HG02981 (cell line): ENCODE data around the gene TUBA4A.

Experiments used
- ATAC-seq: cut with Tn5 transposase; IDR thresholded peaks from one replicate; pipeline ENCODE4 v1.9.1; 2021; ENCODE audit warnings: mild to moderate bottlenecking, moderate library complexity; ENCODE audit not compliant: unreplicated experiment

Gene TUBA4A

DNA sequence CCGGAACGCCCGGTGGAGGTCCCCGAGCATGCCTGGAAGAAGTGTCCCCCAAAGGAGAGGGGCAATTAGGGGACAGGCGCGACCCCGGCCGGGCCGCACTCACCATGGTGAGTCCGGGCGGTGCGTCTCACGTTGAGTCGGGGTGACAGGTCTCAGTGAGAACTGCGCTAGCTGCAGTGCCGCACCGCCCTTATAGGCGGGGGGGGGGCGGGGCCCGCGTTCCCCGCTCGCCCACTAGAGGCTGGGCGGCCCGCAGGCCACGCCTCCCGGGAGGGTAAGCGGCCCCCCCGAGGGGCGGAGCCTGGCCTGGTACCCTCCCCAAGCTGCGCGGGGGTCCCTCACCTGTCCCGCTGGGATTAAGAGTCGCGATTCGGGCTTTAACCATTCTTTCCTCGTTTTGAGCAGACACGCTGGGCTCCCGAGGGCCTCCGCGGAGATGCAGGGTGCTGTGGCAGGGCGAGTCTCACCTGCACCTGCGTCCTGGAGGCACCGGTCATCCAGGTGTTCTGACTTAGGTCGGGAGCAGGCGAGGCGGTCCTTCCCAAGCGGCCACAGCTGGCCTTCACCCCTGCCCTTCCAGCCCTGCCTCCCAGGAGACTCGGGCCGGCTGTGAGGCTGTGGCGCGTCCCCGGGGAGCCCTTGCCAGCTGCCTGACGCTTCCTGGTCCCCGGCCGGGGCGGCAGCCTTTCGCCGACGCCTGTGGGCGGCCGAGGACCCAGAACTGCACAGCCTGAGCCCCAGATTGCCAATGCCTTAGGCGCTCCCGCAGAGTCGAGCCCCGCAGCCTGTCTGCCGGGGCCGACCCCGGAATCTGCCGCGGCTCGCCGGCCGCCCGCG is at the start of gene TUBA4A:
TUBA4A (minus strand) TSS at position 166 of the 837 bp plus-strand sequence; CDS start at position 106, 60 bp downstream.
- peak; percentile 49 for ATAC-seq

DNA sequence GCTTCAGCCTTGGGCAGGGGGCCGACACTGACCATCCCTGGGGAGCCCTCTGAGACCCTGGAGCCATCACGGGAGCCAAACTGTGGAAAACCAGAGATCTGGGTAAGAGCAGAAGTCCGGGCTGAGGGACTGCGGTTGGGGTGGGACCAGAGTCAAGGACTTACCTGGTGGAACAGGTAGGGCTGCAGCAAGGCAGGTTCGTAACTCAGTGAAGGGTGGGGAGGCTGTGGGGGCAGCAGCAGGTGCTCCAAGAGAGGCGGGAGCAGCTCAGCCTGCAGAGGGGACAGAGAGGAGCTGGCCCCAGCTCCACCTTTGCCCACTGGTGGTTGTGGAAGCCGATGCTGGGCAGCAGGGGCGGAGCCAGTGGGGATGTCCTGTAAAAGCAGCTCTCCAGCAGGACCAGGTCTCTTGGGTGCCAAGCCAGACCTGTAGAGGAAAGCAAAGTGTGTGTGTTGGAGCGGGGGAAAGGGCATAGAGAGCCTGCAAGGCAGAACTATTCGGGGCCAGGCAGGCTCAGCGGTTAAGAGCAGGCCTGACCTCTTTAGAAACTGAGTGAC is 48.8 kb upstream of the TUBA4A start:
- ATAC-seq: no peak

DNA sequence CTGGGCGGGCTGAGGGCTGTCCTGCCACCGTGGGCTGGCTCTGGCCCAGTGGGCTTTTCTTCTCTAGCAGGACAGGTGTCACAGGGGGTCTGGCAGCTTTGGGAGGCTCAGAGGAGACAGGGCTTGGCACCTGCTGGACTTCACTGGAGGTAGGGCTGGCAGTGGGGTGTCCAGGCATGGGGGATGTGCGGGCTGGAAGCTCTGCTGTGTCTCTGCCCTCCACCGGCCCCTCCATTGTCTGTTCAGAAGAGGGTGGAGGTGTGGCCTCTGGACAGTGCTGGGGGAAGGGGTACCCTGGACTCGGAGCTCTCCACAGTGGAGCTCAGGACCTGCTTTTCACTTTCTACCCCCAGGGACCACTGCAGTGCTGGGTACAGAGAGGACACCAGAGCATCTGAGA is 46.3 kb upstream of the TUBA4A start:
- no peak for ATAC-seq

DNA sequence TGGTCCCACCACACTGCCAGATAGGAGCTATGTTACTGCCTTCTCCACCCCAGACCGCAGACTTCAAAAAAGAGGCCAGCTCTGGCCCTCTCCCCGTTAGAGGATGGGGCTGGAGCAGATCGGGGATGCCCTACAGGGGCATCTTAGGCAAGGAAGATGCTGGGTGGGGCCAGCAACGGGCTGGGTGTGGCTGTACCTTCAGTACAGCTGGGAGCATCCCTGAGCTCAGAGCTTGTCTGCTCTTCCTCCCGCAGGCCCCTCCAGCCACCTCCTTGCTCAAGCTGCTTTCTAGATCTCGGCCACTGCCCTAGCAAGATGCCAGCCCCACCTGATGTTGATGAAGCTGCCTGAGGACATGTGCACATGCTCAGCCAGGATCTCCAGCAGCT is 45.6 kb upstream of the TUBA4A start:
- ATAC-seq: no peak

DNA sequence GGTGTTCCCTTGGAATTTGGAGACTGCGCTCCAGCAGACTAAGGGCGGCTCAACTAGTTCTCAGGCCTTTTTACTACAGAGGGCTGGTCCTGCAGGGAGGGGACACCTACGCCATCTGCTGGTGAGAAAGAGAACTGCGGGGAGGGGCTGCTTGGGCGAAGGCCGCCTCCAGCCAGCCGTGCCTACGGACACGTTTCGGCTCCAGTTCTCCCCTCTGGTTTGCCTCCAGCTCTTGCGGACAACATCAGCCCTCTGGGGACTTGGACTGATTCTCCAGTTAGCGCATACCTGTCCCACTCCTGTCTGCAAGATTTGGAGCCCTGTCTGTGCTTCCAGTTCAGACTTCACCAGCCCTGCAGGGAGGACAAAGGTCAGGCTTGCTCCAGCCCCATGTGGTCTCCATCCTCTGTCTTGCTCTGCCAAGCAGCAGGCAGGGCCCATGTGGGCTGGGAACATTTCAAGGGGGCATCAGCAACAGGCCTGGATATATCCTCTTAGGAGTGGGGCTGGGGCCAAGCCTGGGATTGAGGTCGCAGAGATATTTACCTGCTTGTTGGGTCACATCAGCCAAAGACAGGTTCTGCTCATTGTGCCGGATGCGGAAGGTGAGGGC is 45.1 kb upstream of the TUBA4A start:
- peak; percentile 46 for ATAC-seq

DNA sequence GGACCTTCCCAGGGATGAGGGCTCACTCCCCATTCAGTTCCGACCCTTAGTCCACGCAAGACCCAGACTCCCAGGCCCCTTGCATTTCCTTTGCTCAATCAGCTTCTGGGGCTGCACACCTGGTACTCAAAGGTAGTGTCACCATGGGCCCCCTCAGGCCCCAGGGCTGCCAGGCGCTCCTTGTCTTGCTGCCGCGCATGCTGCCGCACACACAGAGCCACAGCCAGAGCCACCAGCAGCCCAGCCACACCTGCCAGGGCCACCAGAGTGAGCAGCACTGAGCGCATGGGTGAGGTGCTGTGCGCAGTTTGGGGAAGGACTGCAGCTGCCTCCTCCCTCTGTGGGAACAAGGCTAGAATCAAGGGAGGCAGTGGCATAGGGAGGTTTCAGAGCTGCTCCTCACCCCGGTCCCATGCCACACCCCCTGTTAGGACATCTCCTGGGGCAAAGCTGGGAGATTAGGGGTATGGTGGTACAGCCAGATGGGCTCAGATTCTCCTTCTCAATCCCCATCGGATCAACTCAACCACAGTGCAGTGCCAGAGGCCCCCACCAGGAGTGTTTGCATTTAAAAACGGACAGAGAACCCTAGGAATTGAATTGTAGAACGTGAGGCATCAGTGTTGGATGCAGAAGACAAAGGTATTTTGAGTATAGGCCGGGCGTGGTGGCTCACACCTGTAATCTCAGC is 44.2 kb upstream of the TUBA4A start:
- ATAC-seq: no peak

DNA sequence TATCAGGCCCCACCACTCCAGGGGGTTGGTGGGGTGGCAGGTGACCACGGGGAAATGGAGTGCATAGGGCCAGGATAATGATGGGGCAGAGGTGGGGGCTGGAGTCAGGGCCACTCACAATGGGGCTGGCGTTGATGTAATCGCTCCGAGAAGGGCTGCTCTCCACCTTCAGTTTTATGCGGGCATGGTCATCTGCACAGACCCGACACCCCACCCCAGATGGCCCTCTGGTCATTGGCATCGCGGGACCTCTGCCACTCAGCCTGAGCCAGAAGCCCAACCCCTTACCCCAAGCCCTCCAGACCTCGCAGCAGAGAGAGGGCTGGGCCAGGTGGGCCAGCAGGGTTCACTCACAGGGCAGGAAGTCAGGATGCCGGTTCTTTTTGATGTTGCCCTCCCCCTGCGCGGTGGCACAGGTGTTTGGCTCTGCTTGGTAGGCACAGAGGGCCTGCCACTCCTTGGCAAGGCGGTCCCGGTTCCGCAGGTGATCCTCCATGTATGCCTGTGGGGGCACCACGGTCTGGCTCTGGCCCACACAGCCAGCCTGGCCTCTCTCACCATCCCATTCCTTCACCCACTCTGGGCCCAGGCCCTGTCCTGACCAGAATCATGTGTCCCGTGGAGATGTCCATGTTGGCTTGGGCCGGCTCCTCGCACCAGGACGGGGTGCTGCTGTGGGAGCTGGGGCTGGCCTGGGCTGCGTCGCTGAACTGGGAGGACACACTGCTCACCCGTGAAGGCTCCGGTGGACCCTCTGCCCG is 43.1 kb upstream of the TUBA4A start:
- no peak for ATAC-seq

DNA sequence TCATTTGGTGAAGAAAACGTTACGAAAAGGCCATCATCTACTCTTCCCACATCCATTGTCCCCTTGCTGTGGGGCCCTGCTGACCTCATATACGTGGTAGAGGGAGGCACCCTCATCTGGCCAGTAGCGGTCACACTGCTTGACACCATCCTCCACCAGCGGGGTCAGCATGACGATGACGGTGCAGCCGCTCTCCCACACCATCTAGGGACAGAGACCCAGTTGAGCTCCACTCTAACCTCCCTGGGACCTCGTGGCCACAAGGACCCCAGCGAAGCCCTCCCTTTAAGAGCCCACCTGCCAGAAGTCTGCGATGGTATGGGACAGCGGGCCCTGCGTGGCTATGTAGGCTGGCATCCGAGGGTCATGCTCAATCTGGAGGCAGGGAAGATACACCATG is 42.4 kb upstream of the TUBA4A start:
- ATAC-seq: no peak

DNA sequence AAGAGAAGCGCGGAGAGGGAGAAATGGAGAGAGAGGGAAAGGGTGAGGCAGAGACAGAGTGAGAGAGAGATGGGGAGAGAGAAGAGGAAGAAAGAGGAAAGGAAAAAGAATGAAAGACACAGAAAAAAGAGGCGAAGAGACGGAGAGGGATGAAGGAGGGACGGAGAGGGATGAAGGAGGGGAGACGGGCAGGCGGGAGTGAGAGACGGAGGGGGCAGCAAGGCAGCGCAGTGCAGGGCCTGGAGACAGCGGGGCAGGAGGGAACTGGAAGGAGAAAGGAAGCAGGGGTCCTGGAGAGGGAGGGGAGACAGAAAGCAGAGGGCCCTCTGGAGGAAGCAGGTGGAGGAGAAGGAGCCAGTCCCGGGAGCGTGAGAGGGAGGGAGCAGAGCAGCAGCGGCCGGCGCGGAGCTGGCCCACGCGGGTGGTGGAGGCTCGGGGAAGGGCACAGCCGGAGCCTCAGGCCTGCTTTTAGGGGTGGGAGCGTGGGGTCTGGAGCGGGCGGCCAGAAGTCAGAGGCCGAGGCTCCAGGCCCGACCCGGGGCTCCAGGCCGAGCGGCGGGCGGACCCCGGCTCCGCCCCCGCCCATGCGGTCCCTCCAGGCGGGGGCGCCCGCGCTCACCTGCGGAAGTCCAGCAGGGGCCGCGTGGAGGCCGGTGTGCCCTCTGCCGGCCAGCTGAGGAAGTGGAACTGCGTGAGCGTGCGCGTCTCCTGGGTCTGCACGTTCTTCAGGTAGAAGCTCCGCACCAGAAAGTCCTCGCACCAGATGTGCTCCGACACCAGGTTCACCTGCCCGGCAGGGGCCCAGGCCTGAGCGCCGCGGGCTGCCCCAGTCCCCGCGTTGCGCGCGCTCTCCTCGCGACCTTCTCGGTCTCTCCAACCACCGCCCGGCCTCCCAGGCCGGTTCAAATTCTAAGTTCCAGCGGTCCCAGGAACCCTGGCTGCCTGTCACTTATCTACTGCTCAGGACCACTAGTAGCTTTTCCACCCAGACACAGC is 40.9 kb upstream of the TUBA4A start:
- peak; percentile 90 for ATAC-seq

DNA sequence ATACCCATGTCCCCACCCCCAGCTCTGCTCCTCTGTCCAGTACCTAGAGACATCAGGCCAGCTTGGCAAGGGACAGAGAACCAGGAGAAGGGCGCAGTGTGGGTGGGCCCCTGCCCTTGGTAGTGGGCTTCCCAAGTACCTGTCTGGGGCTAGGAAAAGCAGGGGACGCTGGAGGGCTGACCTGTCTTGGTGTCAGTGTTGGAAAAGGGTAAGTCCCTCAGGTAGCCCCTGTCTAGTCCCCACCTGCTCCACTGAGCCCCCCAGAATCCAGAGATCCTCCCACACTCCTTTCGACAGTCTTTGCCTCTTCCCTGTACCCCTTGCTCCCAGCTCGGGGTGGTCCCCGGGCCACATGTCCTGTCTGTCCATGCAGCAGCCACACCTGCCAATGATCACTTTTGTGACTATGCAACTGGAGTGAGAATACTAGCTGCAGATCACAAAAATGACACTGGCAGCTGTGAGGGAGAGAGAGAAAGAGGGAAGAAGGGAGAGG is 40.1 kb upstream of the TUBA4A start:
- no peak for ATAC-seq

DNA sequence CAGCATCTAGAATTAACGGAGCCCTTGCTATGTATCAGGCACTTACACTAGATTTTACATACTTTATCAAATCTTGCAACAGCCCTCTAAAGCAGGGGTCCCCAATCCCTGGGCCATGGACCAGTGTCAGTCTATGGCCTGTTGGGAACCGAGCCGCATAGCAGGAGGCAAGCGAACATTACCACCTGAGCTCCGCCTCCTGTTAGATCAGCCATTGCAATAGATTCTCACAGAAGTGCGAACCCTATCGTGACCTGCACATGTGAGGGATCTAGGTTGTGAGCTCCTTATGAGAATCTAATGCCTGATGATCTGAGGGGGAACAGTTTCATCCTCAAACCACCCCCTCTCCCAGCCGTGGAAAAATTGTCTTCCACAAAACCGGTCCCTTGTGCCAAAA is 38.9 kb upstream of the TUBA4A start:
- ATAC-seq: no peak

DNA sequence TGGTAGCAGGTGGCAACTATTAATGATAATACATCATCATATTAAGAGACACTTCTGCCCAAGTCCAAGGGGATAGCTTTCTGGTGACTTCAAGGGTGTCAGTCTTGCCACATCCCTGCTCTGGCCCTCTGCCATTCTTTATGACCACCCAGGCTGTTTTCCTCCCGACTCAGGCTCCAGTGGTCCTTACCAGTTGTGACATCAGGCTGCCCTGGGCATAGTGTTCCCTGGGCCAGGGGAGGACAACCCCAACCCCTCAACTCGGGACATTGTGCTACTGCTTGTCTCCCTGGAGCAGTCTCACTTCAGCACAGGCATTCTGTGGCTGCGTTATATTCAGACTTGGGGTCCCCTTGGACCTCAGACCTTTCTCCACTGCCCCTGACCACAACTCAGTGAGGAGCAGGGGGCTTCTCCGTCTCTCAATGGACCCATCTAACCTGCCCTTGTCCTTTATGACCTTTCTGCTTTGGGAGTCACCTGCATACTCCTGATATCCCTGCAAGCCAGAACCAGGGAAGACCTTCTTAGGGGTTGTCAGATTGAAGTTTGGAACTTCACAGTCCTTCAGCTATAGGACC is 38.3 kb upstream of the TUBA4A start:
- ATAC-seq: no peak

DNA sequence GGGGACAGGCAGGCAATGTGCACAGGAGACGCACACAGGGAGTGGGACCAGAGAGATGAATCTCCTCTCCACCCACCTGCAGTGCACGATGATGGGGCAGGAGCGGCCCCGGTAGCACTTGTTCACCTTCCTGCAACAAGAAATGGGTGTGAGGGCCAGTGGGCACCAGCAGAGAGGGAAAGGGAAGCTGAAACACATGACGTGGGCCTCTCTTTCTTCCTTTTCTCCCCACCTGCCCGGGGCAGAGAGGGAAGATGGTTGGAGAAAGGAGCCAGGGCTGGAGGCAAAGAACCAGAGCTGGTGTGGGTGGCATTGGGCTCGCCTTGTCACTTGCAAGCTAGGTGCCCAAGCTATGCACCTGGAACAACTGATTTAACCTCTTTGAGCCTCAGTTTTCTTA is 37.7 kb upstream of the TUBA4A start:
- no peak for ATAC-seq

DNA sequence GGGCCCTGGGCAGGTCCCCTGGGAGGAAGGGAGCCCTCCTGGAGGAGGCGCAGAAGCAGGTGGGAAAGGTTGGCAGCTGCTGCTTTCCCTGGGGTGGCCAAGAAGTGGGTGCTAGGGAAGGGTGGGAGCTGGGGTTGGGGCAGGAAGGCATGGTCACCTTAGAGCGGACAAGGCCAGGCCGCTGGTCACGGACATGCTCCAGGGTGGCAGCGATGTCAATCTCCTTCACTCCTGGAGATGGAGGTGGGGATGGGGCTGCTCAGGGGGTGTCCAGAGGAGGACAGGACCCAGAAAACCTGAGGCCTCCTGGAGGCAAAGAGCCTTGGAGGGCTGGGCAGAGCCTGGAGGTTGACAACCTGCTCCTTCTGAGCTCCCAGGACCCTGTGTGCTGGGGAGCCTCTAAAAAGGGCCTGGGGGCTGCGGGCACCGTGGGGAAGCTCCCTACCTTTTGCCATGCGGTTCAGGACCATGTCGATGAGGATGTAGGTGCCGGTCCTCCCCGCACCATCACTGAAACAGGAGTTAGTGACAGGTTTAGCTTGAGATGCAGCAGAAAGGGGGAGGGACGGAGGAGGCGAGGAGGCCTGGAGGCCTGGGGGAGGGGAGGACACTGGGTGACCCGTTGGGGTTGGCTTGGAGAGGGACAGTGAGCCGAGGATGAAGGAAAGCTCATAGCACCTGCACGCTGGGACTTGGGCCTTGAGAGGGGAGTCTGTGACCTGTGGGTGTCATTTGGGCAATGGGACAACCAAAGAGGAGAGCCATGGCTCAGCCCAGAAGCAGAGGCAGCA is 36.9 kb upstream of the TUBA4A start:
- ATAC-seq: no peak

DNA sequence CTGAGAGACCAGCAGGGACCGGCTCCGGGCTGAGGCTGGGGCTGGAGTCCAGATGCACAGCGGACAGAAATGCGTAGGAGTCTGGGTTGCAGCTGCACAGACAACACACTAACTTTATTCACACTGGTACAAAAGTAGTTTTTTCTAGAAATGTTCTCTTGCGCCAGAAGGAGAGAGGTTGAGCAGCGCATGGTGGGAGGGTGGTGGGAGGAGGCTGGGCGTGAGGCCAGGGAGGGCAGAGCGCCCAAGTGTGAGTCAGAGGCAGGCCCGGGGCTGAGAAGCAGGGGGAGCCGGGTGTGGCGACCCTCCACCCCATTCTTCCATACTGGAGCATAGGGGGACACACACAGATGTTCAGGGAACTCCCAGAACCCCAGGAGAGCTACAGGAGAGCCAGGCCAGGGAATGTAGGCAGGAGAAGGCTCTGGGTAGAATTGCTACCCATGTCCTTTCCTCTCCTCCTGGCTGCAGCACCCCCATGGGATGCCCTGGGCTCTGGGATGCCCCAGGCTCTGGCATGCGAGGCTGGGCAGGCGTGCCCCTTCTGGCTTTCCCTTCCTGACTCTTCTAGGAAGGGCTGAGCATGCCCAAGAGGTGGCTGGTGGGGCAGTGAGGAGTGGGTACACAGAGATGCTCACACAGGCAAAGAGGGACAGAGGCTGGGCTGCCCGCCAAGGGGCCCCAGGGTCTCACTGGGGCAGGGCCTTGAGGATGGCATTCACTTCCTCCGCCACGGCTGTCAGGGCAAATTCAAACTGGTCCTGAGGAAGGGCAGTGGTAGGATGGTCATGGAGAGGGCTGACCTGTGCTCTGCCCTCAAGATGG is 36.0 kb upstream of the TUBA4A start:
- ATAC-seq: no peak

DNA sequence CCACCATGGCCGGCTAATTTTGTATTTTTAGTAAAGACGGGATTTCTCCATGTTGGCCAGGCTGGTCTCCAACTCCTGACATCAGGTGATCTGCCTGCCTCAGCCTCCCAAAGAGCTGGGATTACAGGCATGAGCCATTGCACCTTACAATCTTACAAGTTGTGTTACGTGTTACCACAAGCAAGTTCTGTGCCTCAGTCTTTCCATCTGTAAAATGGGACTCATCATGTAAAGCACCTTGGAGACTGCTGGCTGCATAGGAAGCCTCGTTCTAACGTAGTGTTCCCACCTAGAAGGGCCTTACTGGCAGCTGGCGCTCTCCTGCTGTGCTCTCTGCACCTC is 35.4 kb upstream of the TUBA4A start:
- ATAC-seq: no peak

DNA sequence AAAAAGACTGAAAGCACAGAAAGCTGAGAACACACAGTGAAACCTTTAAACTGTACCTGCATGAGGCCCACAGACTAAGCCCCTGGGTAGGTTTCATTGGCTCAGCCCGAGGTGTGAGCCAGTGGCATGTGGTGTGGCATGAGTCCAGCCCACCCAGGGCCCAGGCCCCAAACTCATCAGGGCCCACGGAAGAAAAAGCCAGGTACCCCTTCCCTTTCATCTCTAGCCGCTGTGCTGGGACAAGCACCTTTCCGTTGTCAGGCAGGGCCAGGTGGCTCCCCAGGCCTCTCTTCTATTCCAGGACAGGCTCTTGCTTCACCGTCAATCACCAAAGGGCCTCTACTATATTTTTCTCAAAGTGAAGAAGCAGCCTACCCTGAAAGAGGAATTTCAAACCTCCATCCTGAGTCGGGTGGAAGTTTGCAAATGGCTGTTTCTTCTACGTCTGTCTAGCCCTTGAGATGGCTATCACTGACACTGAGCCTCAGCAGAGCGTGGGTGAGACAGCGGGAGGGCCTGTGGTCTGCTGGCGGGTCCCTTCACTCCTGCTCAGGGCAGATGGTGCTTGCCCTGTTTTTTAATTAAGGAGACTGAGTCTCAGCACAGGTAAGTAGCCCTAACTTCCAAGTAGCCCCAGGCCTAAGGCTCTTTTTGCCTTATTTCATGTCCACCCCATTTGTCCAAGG is 34.0 kb upstream of the TUBA4A start:
- no peak for ATAC-seq
